22Rv1 (cell line): Measurements from ENCODE around the gene STK32A.

ENCODE experiments used
- H3K27ac ChIP-seq: fragments of 450-650 bp; 2 replicates; pipeline ENCODE4 v1.5.1; 2017
- ZFX ChIP-seq: fragments of 450-650 bp; IDR thresholded peaks from 2 replicates; pipeline ENCODE4 v1.6.1; 2017; ENCODE audit warnings: antibody characterized with exemption, borderline replicate concordance
- TF ChIP-seq, protein P1 (sequence below): fragments of 450-650 bp; IDR thresholded peaks from 2 replicates; pipeline ENCODE4 v1.5.1; 2017; ENCODE audit warnings: mild to moderate bottlenecking

Gene STK32A

DNA sequence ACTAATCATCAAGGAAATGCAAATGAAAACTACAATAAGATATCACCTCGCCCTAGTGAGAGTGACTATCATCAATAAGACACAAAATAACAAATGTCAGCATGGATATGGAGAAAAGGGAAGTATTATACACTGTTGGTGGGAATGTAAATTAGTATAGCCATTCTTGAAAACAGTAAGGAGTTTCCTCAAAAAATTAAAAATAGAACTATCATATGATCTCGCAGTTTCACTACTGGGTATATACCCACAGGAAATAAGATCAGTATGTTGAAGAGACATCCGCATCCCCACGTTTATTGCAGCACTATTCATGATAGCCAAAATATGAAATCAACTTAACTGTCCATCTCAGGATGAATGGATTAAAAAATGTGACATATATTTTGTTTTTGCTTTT is 31.6 kb upstream of the STK32A start:
- no peak overlapping the region for H3K27ac ChIP-seq
- TF ChIP-seq ZFX: no peak
- TF ChIP-seq, protein P1, sequence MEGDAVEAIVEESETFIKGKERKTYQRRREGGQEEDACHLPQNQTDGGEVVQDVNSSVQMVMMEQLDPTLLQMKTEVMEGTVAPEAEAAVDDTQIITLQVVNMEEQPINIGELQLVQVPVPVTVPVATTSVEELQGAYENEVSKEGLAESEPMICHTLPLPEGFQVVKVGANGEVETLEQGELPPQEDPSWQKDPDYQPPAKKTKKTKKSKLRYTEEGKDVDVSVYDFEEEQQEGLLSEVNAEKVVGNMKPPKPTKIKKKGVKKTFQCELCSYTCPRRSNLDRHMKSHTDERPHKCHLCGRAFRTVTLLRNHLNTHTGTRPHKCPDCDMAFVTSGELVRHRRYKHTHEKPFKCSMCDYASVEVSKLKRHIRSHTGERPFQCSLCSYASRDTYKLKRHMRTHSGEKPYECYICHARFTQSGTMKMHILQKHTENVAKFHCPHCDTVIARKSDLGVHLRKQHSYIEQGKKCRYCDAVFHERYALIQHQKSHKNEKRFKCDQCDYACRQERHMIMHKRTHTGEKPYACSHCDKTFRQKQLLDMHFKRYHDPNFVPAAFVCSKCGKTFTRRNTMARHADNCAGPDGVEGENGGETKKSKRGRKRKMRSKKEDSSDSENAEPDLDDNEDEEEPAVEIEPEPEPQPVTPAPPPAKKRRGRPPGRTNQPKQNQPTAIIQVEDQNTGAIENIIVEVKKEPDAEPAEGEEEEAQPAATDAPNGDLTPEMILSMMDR: no peak

DNA sequence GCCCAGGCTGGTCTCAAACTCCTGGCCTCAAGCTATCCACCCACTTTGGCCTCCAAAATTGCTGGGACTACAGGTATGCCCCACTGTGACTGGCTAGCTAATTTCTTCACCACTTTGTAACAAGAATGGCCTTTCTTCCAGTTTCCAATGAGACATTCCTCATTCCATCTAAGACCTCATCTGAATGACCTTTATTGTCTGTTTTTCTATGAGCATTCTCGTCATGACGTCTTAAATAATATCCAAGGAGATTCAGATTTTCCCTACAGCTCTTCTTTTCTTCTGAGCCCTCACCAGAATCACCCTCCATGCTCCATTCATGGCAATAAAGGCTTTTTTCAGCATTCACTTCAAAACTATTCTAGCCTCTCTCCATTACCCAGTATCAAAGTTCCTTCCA is 30.2 kb upstream of the STK32A start:
- no peak overlapping the region for H3K27ac ChIP-seq
- TF ChIP-seq ZFX: no peak
- TF ChIP-seq, protein P1: no peak

DNA sequence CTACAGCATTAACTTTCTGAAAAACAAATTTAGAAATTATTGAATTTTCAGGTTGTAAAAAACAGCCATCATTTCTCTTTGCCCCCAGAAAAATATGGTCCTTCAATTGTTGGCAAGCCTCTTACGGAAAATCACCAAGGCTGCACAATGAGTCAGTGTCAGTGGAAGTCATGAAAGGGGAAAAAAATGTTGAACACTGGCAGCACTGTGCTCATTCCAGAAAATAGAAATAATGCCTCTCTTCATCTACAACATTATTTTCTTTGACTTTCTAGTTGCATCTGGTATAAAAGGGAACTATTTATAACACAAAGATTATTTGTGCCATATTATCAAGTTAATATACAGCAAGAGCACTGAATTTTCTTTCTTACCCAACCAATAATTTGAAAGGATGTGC is 26.7 kb upstream of the STK32A start:
- no peak for TF ChIP-seq ZFX
- TF ChIP-seq, protein P1: no peak
- H3K27ac ChIP-seq: no peak overlapping the region

DNA sequence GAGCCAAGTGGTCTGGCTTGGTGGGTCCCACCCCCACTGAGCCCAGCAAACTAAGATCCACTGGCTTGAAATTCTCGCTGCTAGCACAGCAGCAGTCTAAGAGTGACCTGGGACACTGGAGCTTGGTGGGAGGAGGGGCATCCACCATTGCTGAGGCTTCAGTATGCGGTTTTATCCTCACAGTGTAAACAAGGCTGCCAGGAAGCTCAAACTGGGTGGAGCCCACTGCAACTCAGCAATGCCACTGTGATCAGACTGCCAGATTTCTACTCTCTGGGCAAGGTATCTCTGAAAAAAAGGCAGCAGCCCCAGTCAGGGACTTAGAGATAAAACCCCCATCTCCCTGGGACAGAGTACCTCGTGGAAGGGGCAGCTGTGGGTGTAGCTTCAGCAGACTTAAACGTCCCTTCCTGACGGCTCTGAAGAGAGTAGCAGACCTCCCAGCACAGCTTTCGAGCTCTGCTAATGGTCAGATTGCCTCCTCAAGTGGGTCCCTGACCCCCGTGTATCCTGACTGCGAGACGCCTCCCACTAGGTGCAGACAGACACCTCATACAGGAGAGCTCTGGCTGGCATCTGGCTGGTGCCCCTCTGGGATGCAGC is 18.2 kb upstream of the STK32A start:
- TF ChIP-seq, protein P1: no peak
- TF ChIP-seq ZFX: no peak
- H3K27ac ChIP-seq: no peak overlapping the region

DNA sequence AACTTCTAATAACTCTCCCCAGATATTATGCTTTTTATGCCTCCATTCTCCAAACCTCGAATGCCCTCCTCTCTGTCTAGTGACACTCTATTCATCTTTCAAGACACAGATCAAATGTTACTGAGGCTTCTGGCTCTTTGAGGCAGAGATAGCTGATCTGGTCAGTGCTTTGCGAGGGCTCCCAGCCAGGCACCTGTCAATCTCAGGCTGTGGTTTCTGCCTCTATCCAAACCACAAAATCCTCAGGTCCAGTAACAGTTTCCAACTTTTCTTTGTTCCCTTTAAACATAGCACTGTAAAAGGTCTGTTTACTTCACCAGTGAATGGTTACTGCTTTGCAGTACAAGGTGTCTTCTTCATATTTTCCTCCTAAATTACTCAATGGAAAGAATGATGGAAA is 11.5 kb upstream of the STK32A start:
- H3K27ac ChIP-seq: no peak overlapping the region
- no peak for TF ChIP-seq ZFX
- TF ChIP-seq, protein P1: no peak

DNA sequence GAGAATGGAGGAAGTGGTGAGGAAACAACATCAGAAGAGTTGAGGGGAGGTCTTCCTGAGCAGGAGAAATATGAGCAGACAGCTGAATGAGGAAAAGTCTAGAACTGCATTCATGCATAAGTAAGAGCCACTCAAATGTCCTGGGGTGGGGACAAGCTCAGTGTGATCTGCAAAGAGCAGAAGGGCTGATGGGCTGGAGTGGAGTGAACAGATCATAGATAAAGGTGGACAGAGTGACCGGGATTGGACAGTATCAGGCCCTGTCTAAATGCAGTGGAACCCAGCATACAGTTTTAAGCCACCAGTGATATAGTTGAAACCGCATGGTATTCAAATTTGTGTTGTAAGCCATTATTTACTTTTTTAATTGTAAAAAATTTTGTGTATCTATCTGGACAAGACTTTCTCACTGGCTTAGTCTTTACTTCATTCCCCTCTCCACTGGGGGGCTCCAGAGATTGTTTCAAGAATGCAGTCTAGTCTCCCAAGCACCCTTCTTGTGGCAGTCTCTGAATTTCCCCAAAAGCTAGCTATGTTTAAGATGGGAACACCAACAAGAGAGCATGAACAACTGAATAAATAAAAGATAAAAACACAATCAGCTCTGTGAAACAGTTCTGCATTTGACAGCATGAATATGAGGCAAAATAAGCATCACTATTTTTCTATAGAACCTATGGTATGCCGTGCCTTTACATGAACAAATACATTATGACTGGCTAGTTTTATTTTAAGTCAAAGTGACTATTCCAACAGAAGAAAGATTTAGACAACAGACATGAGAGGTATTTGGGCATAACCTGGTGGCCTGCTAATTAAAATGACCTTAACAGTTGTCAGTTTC is 10.7 kb upstream of the STK32A start:
- no peak overlapping the region for H3K27ac ChIP-seq
- no peak for TF ChIP-seq ZFX
- TF ChIP-seq, protein P1: peak; percentile 77

DNA sequence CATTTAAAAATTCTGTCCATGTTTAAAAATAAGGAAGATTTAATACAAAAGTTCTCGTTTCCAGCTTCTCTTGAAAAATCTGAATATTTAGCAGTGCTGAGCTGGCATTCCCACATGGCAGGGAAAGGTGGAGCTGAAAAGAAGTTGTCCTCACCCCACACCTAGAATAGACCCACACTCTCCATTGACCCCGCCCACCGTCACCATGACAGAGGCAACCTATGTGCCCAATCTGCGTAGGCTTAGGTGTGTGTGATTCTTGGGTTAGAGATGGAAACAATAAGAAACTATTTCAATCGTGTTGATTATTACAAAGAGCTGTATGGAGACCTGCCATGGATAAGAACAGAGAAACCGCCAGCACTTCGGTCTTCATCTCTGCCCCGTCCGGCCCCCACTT is 8.9 kb upstream of the STK32A start:
- no peak for TF ChIP-seq ZFX
- TF ChIP-seq, protein P1: no peak
- no peak overlapping the region for H3K27ac ChIP-seq
